GM18502 (cell line): ENCODE measurements around the gene TMEM30A.
A peak's percentile ranks its signal among the peaks of the same experiment; 100 is the strongest.

ENCODE experiments used
- ATAC-seq: cut with Tn5 transposase; IDR thresholded peaks from one replicate; pipeline ENCODE4 v1.9.1; 2021; ENCODE audit warnings: mild to moderate bottlenecking; ENCODE audit not compliant: unreplicated experiment, poor library complexity

TMEM30A gene

GRCh38 chr6:75284632-75285282 is at the start of gene TMEM30A:
TMEM30A (minus strand) TSS chr6:75284792; CDS start chr6:75284638, 154 bp downstream.
- ATAC-seq: peak; percentile 93

- no peak for ATAC-seq
Observed at GRCh38 chr6:75333676-75334200, 49.1 kb upstream of the TMEM30A start.

GRCh38 chr6:75331151-75331550 is 46.6 kb upstream of the TMEM30A start:
- ATAC-seq: no peak

GRCh38 chr6:75329703-75330102 is 45.1 kb upstream of the TMEM30A start:
- no peak for ATAC-seq

GRCh38 chr6:75327807-75328206 is 43.2 kb upstream of the TMEM30A start:
- no peak for ATAC-seq

GRCh38 chr6:75326557-75327258 is 42.1 kb upstream of the TMEM30A start:
- no peak for ATAC-seq

- ATAC-seq: no peak
Observed at GRCh38 chr6:75318900-75319299, 34.3 kb upstream of the TMEM30A start.

GRCh38 chr6:75317503-75318206 is 33.1 kb upstream of the TMEM30A start:
- no peak for ATAC-seq

GRCh38 chr6:75315978-75316377 is 31.4 kb upstream of the TMEM30A start:
- ATAC-seq: no peak

GRCh38 chr6:75308250-75308988 is 23.8 kb upstream of the TMEM30A start:
- no peak for ATAC-seq

- no peak for ATAC-seq
Observed at GRCh38 chr6:75307364-75308004, 22.9 kb upstream of the TMEM30A start.

GRCh38 chr6:75306064-75306463 is 21.5 kb upstream of the TMEM30A start:
- ATAC-seq: no peak

GRCh38 chr6:75305573-75305972 is 21.0 kb upstream of the TMEM30A start:
- no peak for ATAC-seq

- no peak for ATAC-seq
Observed at GRCh38 chr6:75302280-75302679, 17.7 kb upstream of the TMEM30A start.

- ATAC-seq: no peak
Observed at GRCh38 chr6:75301537-75301936, 16.9 kb upstream of the TMEM30A start.

- ATAC-seq: no peak
Observed at GRCh38 chr6:75301088-75301487, 16.5 kb upstream of the TMEM30A start.

- ATAC-seq: no peak
Observed at GRCh38 chr6:75300531-75300855, 15.9 kb upstream of the TMEM30A start.

- ATAC-seq: no peak
Observed at GRCh38 chr6:75299801-75300530, 15.4 kb upstream of the TMEM30A start.
